DOHH2 (cell line): Measurements from ENCODE around the gene NAB1.

Experiments used
- H3F3A ChIP-seq: fragments of 200-600 bp; sonication (generic), shearing (Covaris generic); 2 replicates; pipeline ENCODE4 v1.6.0; 2016; ENCODE audit warnings: antibody characterized with exemption, mild to moderate bottlenecking; ENCODE audit not compliant: control insufficient read depth, insufficient read depth
- H3K27ac ChIP-seq: fragments of 200-600 bp; sonication (generic); 2 replicates; pipeline ENCODE4 v1.5.1; 2014; ENCODE audit warnings: low read depth, mild to moderate bottlenecking, low read length, moderate library complexity
- H3K27me3 ChIP-seq: fragments of 200-600 bp; sonication (generic); 2 replicates; pipeline ENCODE4 v1.6.1; 2014; ENCODE audit warnings: mild to moderate bottlenecking, low read length, mixed read lengths; ENCODE audit not compliant: control insufficient read depth
- H3K36me3 ChIP-seq: fragments of 200-600 bp; sonication (generic); 2 replicates; pipeline ENCODE4 v1.6.1; 2014; ENCODE audit warnings: mild to moderate bottlenecking, low read length, moderate library complexity, mixed read lengths; ENCODE audit not compliant: control insufficient read depth
- H3K4me1 ChIP-seq: fragments of 200-600 bp; sonication (generic); 2 replicates; pipeline ENCODE4 v1.6.1; 2014; ENCODE audit warnings: mild to moderate bottlenecking, low read length, mixed read lengths; ENCODE audit not compliant: control insufficient read depth
- H3K4me2 ChIP-seq: fragments of 200-600 bp; sonication (generic); 2 replicates; pipeline ENCODE4 v1.6.0; 2014; ENCODE audit warnings: mild to moderate bottlenecking, low read length, moderate library complexity
- H3K4me3 ChIP-seq: fragments of 200-600 bp; sonication (generic); 2 replicates; pipeline ENCODE4 v1.5.1; 2014; ENCODE audit warnings: mild to moderate bottlenecking, low read length, mixed read lengths
- H3K79me2 ChIP-seq: fragments of 200-600 bp; sonication (generic); 2 replicates; pipeline ENCODE4 v1.6.1; 2014; ENCODE audit warnings: mild to moderate bottlenecking, low read length, mixed read lengths; ENCODE audit not compliant: control insufficient read depth
- H3K9me2 ChIP-seq: fragments of 200-600 bp; sonication (generic); replicated peaks from 2 replicates; pipeline ENCODE4 v1.6.1; 2014; ENCODE audit warnings: mild to moderate bottlenecking, low read length, mixed read lengths; ENCODE audit not compliant: control insufficient read depth
- H3K9me3 ChIP-seq: fragments of 200-600 bp; sonication (generic); 2 replicates; pipeline ENCODE4 v1.6.1; 2014; ENCODE audit warnings: antibody characterized with exemption, low read length, mixed read lengths; ENCODE audit not compliant: control insufficient read depth, insufficient read depth
- H4K20me1 ChIP-seq: fragments of 200-600 bp; sonication (generic); 2 replicates; pipeline ENCODE4 v1.6.0; 2014; ENCODE audit warnings: low read depth, mild to moderate bottlenecking, antibody characterized with exemption, low read length, moderate library complexity; ENCODE audit not compliant: control insufficient read depth, insufficient read depth
- EZH2phosphoT487 ChIP-seq: fragments of 200-600 bp; sonication (generic); IDR thresholded peaks from 2 replicates; pipeline ENCODE4 v1.6.1; 2017; ENCODE audit warnings: borderline replicate concordance, mild to moderate bottlenecking, antibody characterized with exemption, low read length, moderate library complexity, mixed read lengths
- TF ChIP-seq, protein P1 (sequence below): fragments of 200-600 bp; sonication (generic); IDR thresholded peaks from one replicate; pipeline ENCODE4 v1.5.1; 2014; ENCODE audit warnings: antibody characterized with exemption, mild to moderate bottlenecking, low read depth, low read length; ENCODE audit not compliant: poor library complexity, severe bottlenecking

NAB1 gene

DNA sequence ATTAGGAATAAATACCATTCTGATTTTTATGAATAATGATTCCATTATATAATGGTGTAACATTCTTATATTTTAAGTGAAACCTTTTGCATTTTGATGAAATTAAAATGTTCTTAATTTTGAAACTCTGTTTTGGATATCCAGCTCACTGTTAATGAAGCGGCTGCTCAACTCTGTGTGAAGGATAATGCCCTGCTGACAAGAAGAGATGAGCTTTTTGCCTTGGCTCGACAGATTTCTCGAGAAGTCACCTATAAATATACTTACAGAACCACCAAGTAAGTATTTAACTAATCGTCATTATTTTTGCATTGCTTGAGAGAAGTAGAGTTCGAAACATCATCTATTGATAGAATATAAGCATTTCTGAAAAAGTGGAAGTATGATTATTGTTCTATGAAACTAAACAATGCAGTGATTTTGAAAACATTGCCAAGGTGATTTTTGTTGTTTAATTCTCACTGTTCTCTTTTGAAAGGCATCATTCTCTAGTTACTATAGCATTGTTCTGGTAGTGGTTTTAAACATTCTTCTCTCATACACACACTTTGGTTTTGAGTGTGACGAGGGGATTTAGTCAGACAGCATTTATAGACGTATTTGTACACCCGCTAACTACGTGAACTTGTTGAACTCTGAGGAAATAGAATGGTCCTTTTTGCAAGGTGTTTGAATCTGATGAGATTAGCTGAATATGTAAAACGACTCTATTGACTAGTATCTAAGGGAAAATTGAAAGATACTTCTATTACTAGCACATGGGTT, 21.5 kb downstream of the NAB1 start:
- Histone ChIP-seq H3K27me3 (no peaks in the 10 kb centered on the region), H3K79me2 (peaks cover 30% of the 10 kb centered on the region), H3K4me2 (no peak overlapping the region), H3K9me2 (no peaks in the 10 kb centered on the region), H3F3A (peaks cover 3% of the 10 kb centered on the region; the same call in 1 of the 2 replicates), H3K4me3 (no peak overlapping the region), H3K36me3 (peaks cover 58% of the 10 kb centered on the region), H3K4me1 (no peaks in the 10 kb centered on the region), H3K9me3 (no peaks in the 10 kb centered on the region), H3K27ac (no peak overlapping the region), H4K20me1 (no peaks in the 10 kb centered on the region)
- TF ChIP-seq, protein P1, sequence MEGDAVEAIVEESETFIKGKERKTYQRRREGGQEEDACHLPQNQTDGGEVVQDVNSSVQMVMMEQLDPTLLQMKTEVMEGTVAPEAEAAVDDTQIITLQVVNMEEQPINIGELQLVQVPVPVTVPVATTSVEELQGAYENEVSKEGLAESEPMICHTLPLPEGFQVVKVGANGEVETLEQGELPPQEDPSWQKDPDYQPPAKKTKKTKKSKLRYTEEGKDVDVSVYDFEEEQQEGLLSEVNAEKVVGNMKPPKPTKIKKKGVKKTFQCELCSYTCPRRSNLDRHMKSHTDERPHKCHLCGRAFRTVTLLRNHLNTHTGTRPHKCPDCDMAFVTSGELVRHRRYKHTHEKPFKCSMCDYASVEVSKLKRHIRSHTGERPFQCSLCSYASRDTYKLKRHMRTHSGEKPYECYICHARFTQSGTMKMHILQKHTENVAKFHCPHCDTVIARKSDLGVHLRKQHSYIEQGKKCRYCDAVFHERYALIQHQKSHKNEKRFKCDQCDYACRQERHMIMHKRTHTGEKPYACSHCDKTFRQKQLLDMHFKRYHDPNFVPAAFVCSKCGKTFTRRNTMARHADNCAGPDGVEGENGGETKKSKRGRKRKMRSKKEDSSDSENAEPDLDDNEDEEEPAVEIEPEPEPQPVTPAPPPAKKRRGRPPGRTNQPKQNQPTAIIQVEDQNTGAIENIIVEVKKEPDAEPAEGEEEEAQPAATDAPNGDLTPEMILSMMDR = no peak
- TF ChIP-seq EZH2phosphoT487 = no peak

DNA sequence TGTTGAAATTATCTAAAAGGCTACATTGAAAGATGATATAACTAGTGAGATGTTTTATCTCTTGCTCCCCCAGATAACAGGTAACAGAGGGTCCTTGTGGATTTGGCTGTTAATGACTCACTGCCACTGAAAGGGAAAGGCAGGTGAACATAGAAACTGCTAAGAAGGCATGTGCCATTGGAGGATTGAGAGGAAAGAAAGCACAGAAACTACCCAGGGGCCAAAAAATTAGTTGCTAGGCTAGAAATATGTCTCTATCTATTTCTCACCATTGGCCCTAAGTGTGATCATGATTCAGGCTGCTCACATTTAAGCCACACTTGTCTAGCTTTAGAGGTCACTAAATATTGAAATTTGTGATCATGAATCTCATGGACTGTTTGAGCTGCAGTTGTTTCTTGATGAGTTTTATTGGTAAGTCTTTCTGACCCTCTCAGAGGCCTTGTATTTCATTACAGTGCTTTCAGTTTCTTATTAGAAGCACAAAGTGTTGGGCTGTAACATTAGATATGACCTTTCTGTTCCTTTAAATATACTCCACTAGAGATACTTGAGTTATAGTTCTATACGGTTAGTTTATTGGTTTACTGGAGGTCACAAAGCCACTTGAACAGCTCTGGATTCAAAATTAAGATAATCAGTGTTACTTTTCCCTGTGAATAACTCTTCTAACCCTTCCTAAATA, 26.2 kb downstream of the NAB1 start:
- no peak overlapping the region for H3K4me3 ChIP-seq
- H3K27ac ChIP-seq = no peak overlapping the region
- no peak overlapping the region for H3K4me2 ChIP-seq
- H3K9me2 ChIP-seq = no peaks in the 10 kb centered on the region
- TF ChIP-seq EZH2phosphoT487 = no peak
- TF ChIP-seq, protein P1 = no peak
- peaks cover 3% of the 10 kb centered on the region; the same call in 1 of the 2 replicates for H3K79me2 ChIP-seq
- H3K4me1 ChIP-seq = peaks cover 25% of the 10 kb centered on the region
- H4K20me1 ChIP-seq = no peaks in the 10 kb centered on the region
- H3F3A ChIP-seq = no peaks in the 10 kb centered on the region
- H3K36me3 ChIP-seq = peaks cover 69% of the 10 kb centered on the region
- H3K9me3 ChIP-seq = no peaks in the 10 kb centered on the region
- no peaks in the 10 kb centered on the region for H3K27me3 ChIP-seq

DNA sequence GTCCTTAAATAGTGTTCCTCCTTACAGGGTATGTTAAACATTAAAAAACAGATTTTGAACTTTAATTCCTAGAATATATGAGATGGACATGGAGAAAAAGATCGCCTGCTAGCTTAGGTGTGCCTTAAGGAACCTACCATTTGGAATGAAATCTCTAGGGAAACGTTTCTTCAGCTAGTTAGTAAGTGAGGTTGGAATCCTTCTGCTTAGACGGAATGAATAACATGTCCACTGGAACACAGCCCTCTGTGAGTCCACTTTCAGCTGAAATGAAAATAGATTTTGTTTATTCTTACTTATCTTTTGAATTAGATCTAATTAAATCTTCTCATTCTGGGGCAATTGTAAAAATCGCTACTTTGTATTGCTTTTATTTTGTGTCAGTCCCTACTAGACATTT, 28.4 kb downstream of the NAB1 start:
- H3K9me3 ChIP-seq = no peaks in the 10 kb centered on the region
- peaks cover 63% of the 10 kb centered on the region for H3K36me3 ChIP-seq
- no peaks in the 10 kb centered on the region for H4K20me1 ChIP-seq
- H3K79me2 ChIP-seq = peaks cover 3% of the 10 kb centered on the region; the same call in 1 of the 2 replicates
- no peak for TF ChIP-seq EZH2phosphoT487
- TF ChIP-seq, protein P1 = no peak
- H3K27me3 ChIP-seq = no peaks in the 10 kb centered on the region
- H3K4me2 ChIP-seq = no peak overlapping the region
- H3K4me1 ChIP-seq = peaks cover 25% of the 10 kb centered on the region
- no peak overlapping the region for H3K27ac ChIP-seq
- no peak overlapping the region for H3K4me3 ChIP-seq
- no peaks in the 10 kb centered on the region for H3K9me2 ChIP-seq
- no peaks in the 10 kb centered on the region for H3F3A ChIP-seq
